Large intestine (tissue), 3 donors: ENCODE measurements around the gene UBQLNL. TPM values are rescaled to one million over a fixed set of nuclear protein-coding genes. Genes with fewer than 3 reads are reported as not detected.

ENCODE experiments used
- DNase-seq, 2 donors: peaks; one replicate each; pipeline versions ENCODE4 v3.0.0 to v3.0.0-alpha.2; 2013
- H3K27ac ChIP-seq: one replicate; pipeline ENCODE4 v1.5.1; 2013; ENCODE audit warnings: low read length
- H3K27me3 ChIP-seq: 2 replicates; pipeline ENCODE4 v1.6.1; 2013; ENCODE audit warnings: low read length; ENCODE audit not compliant: control insufficient read depth, insufficient read depth
- H3K36me3 ChIP-seq: 2 replicates; pipeline ENCODE4 v1.6.1; 2013; ENCODE audit warnings: low read length; ENCODE audit not compliant: control insufficient read depth, insufficient read depth
- H3K4me1 ChIP-seq: one replicate; pipeline ENCODE4 v1.6.1; 2013; ENCODE audit warnings: low read length; ENCODE audit not compliant: control insufficient read depth, insufficient read depth
- H3K4me3 ChIP-seq: one replicate; pipeline ENCODE4 v1.5.1; 2013; ENCODE audit warnings: low read length
- H3K9me3 ChIP-seq: one replicate; pipeline ENCODE4 v1.6.1; 2013; ENCODE audit warnings: mild to moderate bottlenecking, low read depth, low read length, moderate library complexity; ENCODE audit not compliant: control insufficient read depth
- WGBS: methylation state at CpG from one replicate; pipeline ENCODE4 v1.1.5; 2013; ENCODE audit warnings: low lambda C conversion rate; ENCODE audit not compliant: insufficient coverage; 5-methylcytosine and 5-hydroxymethylcytosine counted together
- polyA plus RNA-seq: library from polyadenylated mRNA; unstranded; fragments of 120-200 nt; gene quantifications from one replicate; pipeline ENCODE4 v1.2.1, GENCODE V29; 2013

UBQLNL gene
- polyA plus RNA-seq, 1 donor: 0.70 TPM

- no peak overlapping the region for H3K4me3 ChIP-seq
- H3K9me3 ChIP-seq: no peaks in the 10 kb centered on the region
- no peaks in the 10 kb centered on the region for H3K36me3 ChIP-seq
- no peak overlapping the region for H3K27ac ChIP-seq
- DNase-seq: no peak
- H3K27me3 ChIP-seq: no peaks in the 10 kb centered on the region
- H3K4me1 ChIP-seq: no peaks in the 10 kb centered on the region
Measured at GRCh38 chr11:5536482-5536881, 20.0 kb upstream of the UBQLNL start.

- no peaks in the 10 kb centered on the region for H3K36me3 ChIP-seq
- no peak overlapping the region for H3K4me3 ChIP-seq
- no peak for DNase-seq
- 83% methylated on average over 1 of the region's 1 CpG for WGBS
- H3K4me1 ChIP-seq: no peaks in the 10 kb centered on the region
- H3K27me3 ChIP-seq: no peaks in the 10 kb centered on the region
- H3K9me3 ChIP-seq: no peaks in the 10 kb centered on the region
- no peak overlapping the region for H3K27ac ChIP-seq
Measured at GRCh38 chr11:5534046-5534445, 17.5 kb upstream of the UBQLNL start.

GRCh38 chr11:5531053-5531831, 14.7 kb upstream of the UBQLNL start:
- H3K27ac ChIP-seq: no peak overlapping the region

DNA sequence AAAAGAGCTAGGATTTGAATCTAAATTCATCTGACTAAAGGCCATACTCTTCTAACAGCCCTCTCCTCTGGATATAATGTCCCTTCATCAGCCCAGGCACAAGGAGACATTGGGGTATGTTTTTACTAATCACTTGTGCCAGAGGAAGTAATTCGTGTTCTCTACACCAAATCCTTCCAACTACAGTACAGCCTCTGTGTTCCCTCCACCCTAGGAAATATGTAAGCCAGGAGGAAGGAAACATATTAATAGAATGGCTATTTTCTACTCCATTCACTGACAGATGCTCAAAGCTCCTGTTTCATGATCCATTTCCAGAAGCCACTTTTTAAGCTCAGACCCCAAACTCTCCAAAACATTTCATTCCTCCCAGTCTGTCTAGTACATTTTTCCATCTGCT, 12.0 kb upstream of the UBQLNL start:
- WGBS: no CpG with 5 or more reads among the region's 1 CpG
- no peaks in the 10 kb centered on the region for H3K9me3 ChIP-seq
- no peaks in the 10 kb centered on the region for H3K4me1 ChIP-seq
- H3K27ac ChIP-seq: no peak overlapping the region
- no peak overlapping the region for H3K4me3 ChIP-seq
- DNase-seq: no peak
- H3K27me3 ChIP-seq: no peaks in the 10 kb centered on the region
- H3K36me3 ChIP-seq: no peaks in the 10 kb centered on the region

More at GRCh38 chr11:5531053-5531831, 14.7 kb upstream of the UBQLNL start:
- Histone ChIP-seq H3K4me1 (no peaks in the 10 kb centered on the region), H3K36me3 (no peaks in the 10 kb centered on the region), H3K27me3 (no peaks in the 10 kb centered on the region), H3K9me3 (no peaks in the 10 kb centered on the region), H3K4me3 (no peak overlapping the region)
- no peak for DNase-seq
- 20% methylated on average over 1 of the region's 2 CpGs for WGBS

DNA sequence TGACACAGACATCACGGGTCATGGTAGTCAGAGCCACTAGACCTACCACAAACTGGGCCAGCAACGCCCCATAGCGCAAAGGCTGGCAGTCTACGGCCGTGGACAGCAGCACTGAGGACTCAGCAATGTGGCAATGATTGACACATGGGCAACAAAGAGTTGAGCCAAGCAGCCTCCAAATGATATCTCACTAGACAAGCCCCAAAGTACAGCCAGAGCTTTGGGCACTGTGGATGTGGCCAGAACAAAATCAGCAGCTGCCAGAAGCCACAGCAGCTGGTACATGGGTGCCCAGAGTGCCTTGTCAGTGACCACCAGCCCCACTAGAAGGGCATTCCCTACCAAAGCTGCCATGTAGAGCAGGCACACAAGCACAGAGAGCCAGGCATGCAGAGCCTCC, 11.2 kb upstream of the UBQLNL start:
- Histone ChIP-seq H3K36me3 (no peaks in the 10 kb centered on the region), H3K4me1 (no peaks in the 10 kb centered on the region), H3K9me3 (no peaks in the 10 kb centered on the region), H3K4me3 (no peak overlapping the region), H3K27me3 (no peaks in the 10 kb centered on the region), H3K27ac (no peak overlapping the region)
- DNase-seq: no peak
- no CpG with 5 or more reads among the region's 5 CpGs for whole genome bisulfite sequencing

DNA sequence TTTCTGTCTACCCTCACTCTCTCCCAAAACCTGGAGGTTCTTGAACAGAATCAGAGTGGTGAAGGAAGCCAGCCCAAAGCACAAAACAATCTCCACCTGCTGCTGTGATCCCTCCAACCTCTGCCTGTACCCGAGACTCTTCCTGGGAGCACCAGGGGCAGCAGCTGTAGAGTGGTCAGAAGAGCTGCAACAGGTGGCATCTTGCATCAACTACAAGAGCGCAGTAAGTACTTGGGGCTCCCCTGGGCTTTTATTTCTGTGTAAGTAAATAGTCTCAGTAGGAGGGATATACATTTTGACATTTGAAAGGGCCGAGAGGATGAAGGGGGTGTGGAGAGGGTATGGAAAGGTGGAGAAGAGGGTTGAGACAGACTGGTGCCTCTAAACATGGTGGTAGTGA, 8.3 kb upstream of the UBQLNL start:
- no CpG with 5 or more reads among the region's 3 CpGs for WGBS
- Histone ChIP-seq H3K27ac (no peak overlapping the region), H3K9me3 (no peaks in the 10 kb centered on the region), H3K4me1 (no peaks in the 10 kb centered on the region), H3K27me3 (no peaks in the 10 kb centered on the region), H3K4me3 (no peak overlapping the region), H3K36me3 (no peaks in the 10 kb centered on the region)
- no peak for DNase-seq

DNA sequence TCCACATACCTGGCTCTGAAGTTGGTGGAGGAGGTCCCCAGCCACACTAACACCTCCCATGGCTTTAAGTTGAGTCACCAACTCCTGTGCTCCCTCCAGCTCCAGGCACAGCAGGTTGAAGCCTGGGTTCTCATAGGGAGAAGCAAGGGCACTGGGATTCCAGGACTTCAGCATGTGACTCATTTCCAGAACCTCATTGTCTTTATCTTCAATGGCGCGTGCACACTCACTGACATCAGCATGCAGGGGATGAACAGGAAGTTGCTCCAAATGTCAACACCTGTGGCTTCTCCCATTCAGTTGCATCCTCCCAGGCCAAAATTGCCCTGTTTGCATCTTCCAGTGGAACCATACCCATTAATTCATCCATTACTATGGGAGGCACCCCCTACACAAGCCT, 5.8 kb upstream of the UBQLNL start:
- no peak overlapping the region for H3K4me3 ChIP-seq

GRCh38 chr11:5521540-5521939, 5.0 kb upstream of the UBQLNL start:
- H3K4me1 ChIP-seq: no peaks in the 10 kb centered on the region
- no CpG with 5 or more reads among the region's 4 CpGs for WGBS
- no peak for DNase-seq

More for the DNA sequence above, 5.8 kb upstream of the UBQLNL start:
- no peaks in the 10 kb centered on the region for H3K27me3 ChIP-seq
- no CpG with 5 or more reads among the region's 2 CpGs for WGBS
- H3K9me3 ChIP-seq: no peaks in the 10 kb centered on the region
- H3K4me1 ChIP-seq: no peaks in the 10 kb centered on the region
- no peaks in the 10 kb centered on the region for H3K36me3 ChIP-seq
- H3K27ac ChIP-seq: no peak overlapping the region
- no peak for DNase-seq

GRCh38 chr11:5514841-5515240, 1.7 kb downstream of the UBQLNL start:
- Histone ChIP-seq H3K27ac (no peak overlapping the region), H3K9me3 (no peaks in the 10 kb centered on the region), H3K4me3 (no peak overlapping the region), H3K4me1 (no peaks in the 10 kb centered on the region), H3K36me3 (no peaks in the 10 kb centered on the region), H3K27me3 (no peaks in the 10 kb centered on the region)
- no peak for DNase-seq

More at GRCh38 chr11:5521540-5521939, 5.0 kb upstream of the UBQLNL start:
- Histone ChIP-seq H3K4me3 (no peak overlapping the region), H3K27ac (no peak overlapping the region), H3K36me3 (no peaks in the 10 kb centered on the region), H3K27me3 (no peaks in the 10 kb centered on the region), H3K9me3 (no peaks in the 10 kb centered on the region)

GRCh38 chr11:5509803-5510202, 6.7 kb downstream of the UBQLNL start, which contains the start of gene UBQLN3:
Gene UBQLN3 (minus strand): TSS chr11:5509957. CDS start chr11:5509558, 399 bp downstream.
- no peak within 1 kb of the TSS for H3K27ac ChIP-seq
- no peaks in the 10 kb centered on the region for H3K9me3 ChIP-seq
- no peak for DNase-seq
- no peaks in the 10 kb centered on the region for H3K36me3 ChIP-seq
- no peaks in the 10 kb centered on the region for H3K27me3 ChIP-seq
- WGBS: no CpG with 5 or more reads among the region's 4 CpGs
- no peaks in the 10 kb centered on the region for H3K4me1 ChIP-seq
- H3K4me3 ChIP-seq: no peak within 1 kb of the TSS

DNA sequence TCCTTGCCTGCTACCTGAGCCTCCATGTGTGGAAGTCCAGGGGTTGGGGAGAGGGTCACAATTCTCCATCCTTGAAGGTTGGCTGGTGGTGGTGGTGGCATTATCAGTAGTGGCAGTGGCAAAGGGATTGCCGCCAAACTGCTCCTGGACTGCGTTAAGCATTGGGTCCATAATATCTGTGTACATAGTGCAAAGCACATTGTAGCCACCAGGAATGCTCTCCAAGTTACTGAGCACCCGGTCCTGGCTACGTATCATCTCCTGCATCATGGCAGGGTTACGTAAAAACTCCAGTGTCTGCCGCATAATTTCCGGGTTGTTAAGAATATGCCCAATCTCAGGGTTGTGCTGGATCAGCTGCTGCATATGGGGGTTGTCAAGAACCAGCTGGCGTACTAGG, 7.9 kb downstream of the UBQLNL start:
- H3K9me3 ChIP-seq: no peaks in the 10 kb centered on the region
- DNase-seq: no peak
- WGBS: no CpG with 5 or more reads among the region's 8 CpGs
- no peaks in the 10 kb centered on the region for H3K27me3 ChIP-seq
- no peaks in the 10 kb centered on the region for H3K36me3 ChIP-seq
- H3K27ac ChIP-seq: no peak overlapping the region
- H3K4me1 ChIP-seq: no peaks in the 10 kb centered on the region
- H3K4me3 ChIP-seq: no peak overlapping the region
